Natural killer cell (primary cell): Measurements from ENCODE around the gene RBM10. TPM values are rescaled to one million over a fixed set of nuclear protein-coding genes. Genes with fewer than 3 reads are reported as not detected.

Experiments used
- ATAC-seq, 3 donors: fragments of 150-1000 bp in 2 of 3; fragments of 200-7000 bp in 1 of 3; cut with Tn5 transposase; 1 replicate in 1 of 3; 2 replicates in 2 of 3; pipeline ENCODE4 v1.10.0; 2021; ENCODE audit warnings: mild to moderate bottlenecking in 2 of 3, moderate library complexity in 2 of 3
- DNase-seq, 2 donors: peaks; one replicate each; pipeline versions ENCODE4 v3.0.0 to v3.0.0-alpha.2; 2013 to 2021; ENCODE audit warnings: mixed read lengths in 1 of 2
- H3K27ac ChIP-seq: one replicate; pipeline ENCODE4 v1.5.1; 2013; ENCODE audit warnings: mild to moderate bottlenecking, low read length
- H3K27me3 ChIP-seq: one replicate; pipeline ENCODE4 v1.6.1; 2013; ENCODE audit warnings: low read length; ENCODE audit not compliant: control insufficient read depth, insufficient read depth
- H3K36me3 ChIP-seq: one replicate; pipeline ENCODE4 v1.6.1; 2013; ENCODE audit warnings: low read length; ENCODE audit not compliant: control insufficient read depth, insufficient read depth
- H3K4me1 ChIP-seq: one replicate; pipeline ENCODE4 v1.6.1; 2013; ENCODE audit warnings: low read length; ENCODE audit not compliant: control insufficient read depth, insufficient read depth
- H3K4me3 ChIP-seq: one replicate; pipeline ENCODE4 v1.5.1; 2013; ENCODE audit warnings: low read length
- H3K9me3 ChIP-seq: one replicate; pipeline ENCODE4 v1.6.1; 2013; ENCODE audit warnings: low read length; ENCODE audit not compliant: control insufficient read depth, insufficient read depth
- H3K27ac Mint-ChIP-seq, 2 donors: one replicate each; pipeline ENCODE4 v1.8.0; 2022; ENCODE audit warnings: mild to moderate bottlenecking in 2 of 2, mixed read lengths in 2 of 2, moderate library complexity in 1 of 2
- H3K27me3 Mint-ChIP-seq, 2 donors: one replicate each; pipeline ENCODE4 v1.8.0; 2022; ENCODE audit warnings: low read depth in 2 of 2, mixed read lengths in 2 of 2
- H3K36me3 Mint-ChIP-seq: one replicate; pipeline ENCODE4 v1.8.0; 2022; ENCODE audit warnings: mixed read lengths
- H3K4me1 Mint-ChIP-seq, 2 donors: one replicate each; pipeline ENCODE4 v1.8.0; 2022; ENCODE audit warnings: mixed read lengths in 2 of 2
- H3K4me3 Mint-ChIP-seq: one replicate; pipeline ENCODE4 v1.8.0; 2022; ENCODE audit warnings: mild to moderate bottlenecking, moderate library complexity, mixed read lengths
- H3K9me3 Mint-ChIP-seq, 2 donors: one replicate each; pipeline ENCODE4 v1.8.0; 2022; ENCODE audit warnings: mixed read lengths in 2 of 2
- CTCF ChIP-seq: fragments of 200-600 bp; IDR thresholded peaks from one replicate; pipeline ENCODE4 v1.8.0; 2022; ENCODE audit warnings: antibody characterized with exemption
- WGBS: methylation state at CpG from one replicate; pipeline ENCODE4 v1.1.7; 2013; ENCODE audit warnings: missing lambda C conversion rate; ENCODE audit not compliant: insufficient coverage; 5-methylcytosine and 5-hydroxymethylcytosine counted together
- intact Hi-C: fragments of 100-400 bp; cut with micrococcal nuclease; formaldehyde crosslinking; loops from one replicate; pipeline ENCODE4 v1.14.2; 2022
- total RNA-seq, 4 donors: library from RNA; stranded (reverse); fragments of 120-200 nt in 1 of 4; gene quantifications; one replicate each; pipeline versions ENCODE4 v1.2.3 to v1.2.4, GENCODE V29; 2013 to 2022

The RBM10 gene
- total RNA-seq, 3 donors from 2014 or later (not counting 1 experiment from before 2014, with no cell fraction given), result 37.5 to 43.7 (median 39.4) TPM

- H3K4me1 ChIP-seq, result peaks cover under 1% of the 10 kb centered on the region
- H3K27me3 ChIP-seq, result no peaks in the 10 kb centered on the region
- H3K36me3 ChIP-seq, result peaks cover 9% of the 10 kb centered on the region
- H3K9me3 Mint-ChIP-seq, result no peaks in the 10 kb centered on the region
- H3K27ac Mint-ChIP-seq, result no peak overlapping the region
- H3K4me1 Mint-ChIP-seq, result peaks cover 0 to 16% of the 10 kb centered on the region in 2 donors
- no peak for ATAC-seq
- H3K36me3 Mint-ChIP-seq, result no peaks in the 10 kb centered on the region
- no peak overlapping the region for H3K4me3 ChIP-seq
- intact Hi-C loops, result no loop called here
- no peaks in the 10 kb centered on the region for H3K9me3 ChIP-seq
- no peaks in the 10 kb centered on the region for H3K27me3 Mint-ChIP-seq
- no peak overlapping the region for H3K4me3 Mint-ChIP-seq
- no peak overlapping the region for H3K27ac ChIP-seq
- WGBS, result 97% methylated on average over 6 of the region's 6 CpGs
- no peak for DNase-seq
- no peak for TF ChIP-seq CTCF
Observed at GRCh38 chrX:47138171-47138570, 6.8 kb upstream of the RBM10 start.

GRCh38 chrX:47143894-47144625 is 961 bp upstream of the RBM10 start:
- WGBS, result 1% methylated on average over 41 of the region's 46 CpGs
- Histone ChIP-seq H3K4me1 (peaks cover 32% of the 10 kb centered on the region), H3K36me3 (peaks cover 9% of the 10 kb centered on the region), H3K27ac (peak overlapping the region; percentile 99), H3K4me3 (peak overlapping the region; percentile 94), H3K9me3 (no peaks in the 10 kb centered on the region), H3K27me3 (no peaks in the 10 kb centered on the region)
- ATAC-seq (peak in 1 of 3 donors; percentile 13), DNase-seq (peak in 1 of 2 donors; percentile 65)
- intact Hi-C loops, result no loop called here
- Mint-ChIP-seq H3K4me1 (peaks cover 14 to 45% of the 10 kb centered on the region in 2 donors), H3K27ac (peak overlapping the region; percentile 93 to 100), H3K27me3 (no peaks in the 10 kb centered on the region), H3K4me3 (peak overlapping the region; percentile 94), H3K36me3 (no peaks in the 10 kb centered on the region), H3K9me3 (no peaks in the 10 kb centered on the region)
- no peak for TF ChIP-seq CTCF

- H3K36me3 Mint-ChIP-seq, result no peaks in the 10 kb centered on the region
- peak; percentile 20 to 29 (median 20) for ATAC-seq
Observed at GRCh38 chrX:47145395-47146120, 537 bp downstream of the RBM10 start.

More at GRCh38 chrX:47145395-47146120, 537 bp downstream of the RBM10 start:
- Mint-ChIP-seq H3K4me3 (peak overlapping the region; percentile 94), H3K27me3 (no peaks in the 10 kb centered on the region), H3K4me1 (peaks cover 14 to 42% of the 10 kb centered on the region in 2 donors), H3K9me3 (no peaks in the 10 kb centered on the region), H3K27ac (peak overlapping the region; percentile 93 to 100)
- peak overlapping the region; percentile 99 for H3K27ac ChIP-seq
- 0% methylated on average over 35 of the region's 39 CpGs for WGBS
- H3K27me3 ChIP-seq, result no peaks in the 10 kb centered on the region
- H3K9me3 ChIP-seq, result no peaks in the 10 kb centered on the region
- intact Hi-C loops, result no loop called here
- H3K36me3 ChIP-seq, result peaks cover 4% of the 10 kb centered on the region
- no peak for TF ChIP-seq CTCF
- DNase-seq, result peak in 1 of 2 donors; percentile 63
- peak overlapping the region; percentile 94 for H3K4me3 ChIP-seq
- H3K4me1 ChIP-seq, result peaks cover 32% of the 10 kb centered on the region
